Gastroesophageal sphincter (tissue), 4 donors: ENCODE data around the gene MRPL32. TPM values are rescaled to one million over a fixed set of nuclear protein-coding genes. Genes with fewer than 3 reads are reported as not detected.

ENCODE experiments used
- ATAC-seq: fragments of 150-250 bp; one replicate; pipeline ENCODE4 v1.9.1; 2016; ENCODE audit warnings: mild to moderate bottlenecking, moderate library complexity
- H3K27ac ChIP-seq, 4 donors: fragments of 200-600 bp; sonication (generic) in 3 of 4; 1 replicate in 3 of 4; 2 replicates in 1 of 4; pipeline ENCODE4 v1.5.1; 2016 to 2019
- H3K27me3 ChIP-seq: fragments of 200-600 bp; sonication (generic); one replicate; pipeline ENCODE4 v1.5.1; 2019
- H3K36me3 ChIP-seq, 2 donors: fragments of 200-600 bp; sonication (generic); one replicate each; pipeline ENCODE4 v1.5.1; 2019; ENCODE audit warnings: control low read depth in 1 of 2
- H3K4me1 ChIP-seq, 3 donors: fragments of 200-600 bp; sonication (generic); 1 replicate in 2 of 3; 2 replicates in 1 of 3; pipeline ENCODE4 v1.5.1; 2016 to 2019; ENCODE audit warnings: control low read depth in 2 of 3
- H3K4me3 ChIP-seq, 2 donors: fragments of 200-600 bp; sonication (generic); one replicate each; pipeline ENCODE4 v1.5.1; 2019; ENCODE audit warnings: mild to moderate bottlenecking in 1 of 2, moderate library complexity in 1 of 2
- H3K9me3 ChIP-seq, 3 donors: fragments of 200-600 bp; sonication (generic); one replicate each; pipeline ENCODE4 v1.5.1; 2017 to 2019; ENCODE audit warnings: control low read depth in 2 of 3
- EP300 ChIP-seq: sonication (generic); formaldehyde crosslinking; IDR thresholded peaks from one replicate; pipeline ENCODE4 v1.6.1; 2017; ENCODE audit warnings: antibody characterized with exemption, mild to moderate bottlenecking
- POLR2A ChIP-seq, 2 donors: fragments of 450-650 bp; IDR thresholded peaks; one replicate each; pipeline ENCODE4 v1.6.1; 2017; ENCODE audit warnings: antibody characterized with exemption in 2 of 2, mild to moderate bottlenecking in 2 of 2, moderate library complexity in 1 of 2
- POLR2AphosphoS5 ChIP-seq: sonication (generic); formaldehyde crosslinking; IDR thresholded peaks from one replicate; pipeline ENCODE4 v1.6.1; 2017; ENCODE audit warnings: antibody characterized with exemption
- WGBS, 2 donors: methylation state at CpG; one replicate each; pipeline ENCODE4 v1.1.5; 2018; ENCODE audit warnings: low coverage in 1 of 2; 5-methylcytosine and 5-hydroxymethylcytosine counted together
- total RNA-seq, 4 donors: library from RNA; depleted of rRNA; stranded (reverse); fragments of >200 nt; gene quantifications; one replicate each; pipeline ENCODE4 v1.1.0, GENCODE V29; 2016

The MRPL32 gene
- total RNA-seq, 4 donors from 2014 or later, result 45.6 to 68.7 (median 53.8) TPM

GRCh38 chr7:42986781-42987248 lies 54.6 kb downstream of the MRPL32 start:
- no peaks in the 10 kb centered on the region for H3K36me3 ChIP-seq
- no peaks in the 10 kb centered on the region for H3K4me1 ChIP-seq
- no peak overlapping the region for H3K4me3 ChIP-seq
- peaks cover 0 to 11% (median 0%) of the 10 kb centered on the region in 3 donors for H3K9me3 ChIP-seq
- H3K27ac ChIP-seq, result no peak overlapping the region
- no peak for ATAC-seq
- 65 to 70% methylated on average over 1 of the region's 1 CpG for WGBS, 2 donors
- no peak for TF ChIP-seq EP300
- no peak for TF ChIP-seq POLR2A (IDR thresholded peaks at IDR 0.05)
- no peak for TF ChIP-seq POLR2AphosphoS5
- H3K27me3 ChIP-seq, result no peaks in the 10 kb centered on the region

Other genes with a start within 250 kb of the MRPL32 start
- gene C7orf25, start 20.3 kb upstream of the MRPL32 start, total RNA-seq, result 10 to 100 TPM; 10.5 to 15.4 (median 12.5) TPM
- gene PSMA2, start 202 bp upstream of the MRPL32 start, total RNA-seq, result 100 to 1,000 TPM in 1 of 4 donors, 10 to 100 TPM in 3; 36.3 to 105 (median 73.2) TPM
- under 1 TPM in 3 of 4 donors, not detected in 1; 0.04 to 0.31 (median 0.13) TPM for gene HECW1, start 180.3 kb downstream of the MRPL32 start, total RNA-seq